Measurements from ENCODE around the gene CCDC47. TPM values are rescaled to one million over a fixed set of nuclear protein-coding genes. Genes with fewer than 3 reads are reported as not detected.
A peak's percentile ranks its signal among the peaks of the same experiment; 100 is the strongest.

The CCDC47 gene
- total RNA-seq, 1 experiment from 2014 or later = 70.9 TPM

DNA sequence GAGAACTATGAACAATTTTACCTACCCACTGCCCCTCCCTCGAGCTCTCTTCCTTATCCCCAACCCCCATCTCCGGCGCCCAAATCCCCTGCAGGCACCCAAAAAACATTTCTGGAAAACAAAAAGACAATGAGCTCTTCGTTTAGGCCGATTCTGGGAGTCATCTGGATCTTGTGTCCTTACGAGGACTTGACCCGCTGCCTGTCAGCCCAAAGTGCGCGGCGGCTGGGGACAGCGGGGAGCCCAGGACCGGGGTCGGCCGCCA, 32.3 kb downstream of the CCDC47 start:
- ChIA-PET POLR2A (interaction anchor here (1.0 kb wide), 1 partner anchor 29 kb away, joined by 3 read pairs; no protein-coding TSS in a partner anchor), CTCF (interaction anchor here (1.0 to 1.2 kb wide), 2 partner anchors 32 to 40 kb away, joined by 3 to 4 read pairs; partner anchors contain the start of gene CCDC47)
- H3K4me1 Mint-ChIP-seq = peaks cover 8% of the 10 kb centered on the region
- TF ChIP-seq ZNF219 (CRISPR knock-in tag; IDR thresholded peaks at IDR 0.05; ENCODE audit: borderline replicate concordance) (no peak), ZNF396 (CRISPR knock-in tag; IDR thresholded peaks at IDR 0.05; ENCODE audit: borderline replicate concordance) (no peak), IRF1 (CRISPR knock-in tag; IDR thresholded peaks at IDR 0.05) (no peak), ZNF121 (CRISPR knock-in tag; IDR thresholded peaks at IDR 0.05) (no peak), ZNF317 (CRISPR knock-in tag; IDR thresholded peaks at IDR 0.05; ENCODE audit: borderline replicate concordance, low read depth) (no peak), SP1 (CRISPR knock-in tag; conservative IDR thresholded peaks at IDR 0.05) (no peak), USF2 (CRISPR knock-in tag; IDR thresholded peaks at IDR 0.05) (no peak), SOX15 (CRISPR knock-in tag; IDR thresholded peaks at IDR 0.05) (no peak), NFE2L1 (CRISPR knock-in tag; IDR thresholded peaks at IDR 0.05) (no peak), GTF2I (CRISPR knock-in tag; conservative IDR thresholded peaks at IDR 0.05) (no peak), MYBL2 (CRISPR knock-in tag; IDR thresholded peaks at IDR 0.05) (no peak)
- TF ChIP-seq, protein P1, sequence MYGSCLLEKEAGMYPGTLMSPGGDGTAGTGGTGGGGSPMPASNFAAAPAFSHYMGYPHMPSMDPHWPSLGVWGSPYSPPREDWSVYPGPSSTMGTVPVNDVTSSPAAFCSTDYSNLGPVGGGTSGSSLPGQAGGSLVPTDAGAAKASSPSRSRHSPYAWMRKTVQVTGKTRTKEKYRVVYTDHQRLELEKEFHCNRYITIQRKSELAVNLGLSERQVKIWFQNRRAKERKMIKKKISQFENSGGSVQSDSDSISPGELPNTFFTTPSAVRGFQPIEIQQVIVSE (CRISPR knock-in tag; IDR thresholded peaks at IDR 0.05; ENCODE audit: borderline replicate concordance) = no peak
- TF ChIP-seq, protein P2, sequence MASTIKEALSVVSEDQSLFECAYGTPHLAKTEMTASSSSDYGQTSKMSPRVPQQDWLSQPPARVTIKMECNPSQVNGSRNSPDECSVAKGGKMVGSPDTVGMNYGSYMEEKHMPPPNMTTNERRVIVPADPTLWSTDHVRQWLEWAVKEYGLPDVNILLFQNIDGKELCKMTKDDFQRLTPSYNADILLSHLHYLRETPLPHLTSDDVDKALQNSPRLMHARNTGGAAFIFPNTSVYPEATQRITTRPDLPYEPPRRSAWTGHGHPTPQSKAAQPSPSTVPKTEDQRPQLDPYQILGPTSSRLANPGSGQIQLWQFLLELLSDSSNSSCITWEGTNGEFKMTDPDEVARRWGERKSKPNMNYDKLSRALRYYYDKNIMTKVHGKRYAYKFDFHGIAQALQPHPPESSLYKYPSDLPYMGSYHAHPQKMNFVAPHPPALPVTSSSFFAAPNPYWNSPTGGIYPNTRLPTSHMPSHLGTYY (CRISPR knock-in tag; IDR thresholded peaks at IDR 0.05) = no peak
- TF ChIP-seq, protein P3, sequence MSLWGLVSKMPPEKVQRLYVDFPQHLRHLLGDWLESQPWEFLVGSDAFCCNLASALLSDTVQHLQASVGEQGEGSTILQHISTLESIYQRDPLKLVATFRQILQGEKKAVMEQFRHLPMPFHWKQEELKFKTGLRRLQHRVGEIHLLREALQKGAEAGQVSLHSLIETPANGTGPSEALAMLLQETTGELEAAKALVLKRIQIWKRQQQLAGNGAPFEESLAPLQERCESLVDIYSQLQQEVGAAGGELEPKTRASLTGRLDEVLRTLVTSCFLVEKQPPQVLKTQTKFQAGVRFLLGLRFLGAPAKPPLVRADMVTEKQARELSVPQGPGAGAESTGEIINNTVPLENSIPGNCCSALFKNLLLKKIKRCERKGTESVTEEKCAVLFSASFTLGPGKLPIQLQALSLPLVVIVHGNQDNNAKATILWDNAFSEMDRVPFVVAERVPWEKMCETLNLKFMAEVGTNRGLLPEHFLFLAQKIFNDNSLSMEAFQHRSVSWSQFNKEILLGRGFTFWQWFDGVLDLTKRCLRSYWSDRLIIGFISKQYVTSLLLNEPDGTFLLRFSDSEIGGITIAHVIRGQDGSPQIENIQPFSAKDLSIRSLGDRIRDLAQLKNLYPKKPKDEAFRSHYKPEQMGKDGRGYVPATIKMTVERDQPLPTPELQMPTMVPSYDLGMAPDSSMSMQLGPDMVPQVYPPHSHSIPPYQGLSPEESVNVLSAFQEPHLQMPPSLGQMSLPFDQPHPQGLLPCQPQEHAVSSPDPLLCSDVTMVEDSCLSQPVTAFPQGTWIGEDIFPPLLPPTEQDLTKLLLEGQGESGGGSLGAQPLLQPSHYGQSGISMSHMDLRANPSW (CRISPR knock-in tag; conservative IDR thresholded peaks at IDR 0.05; ENCODE audit: low read depth) = no peak
- TF ChIP-seq, protein P4, sequence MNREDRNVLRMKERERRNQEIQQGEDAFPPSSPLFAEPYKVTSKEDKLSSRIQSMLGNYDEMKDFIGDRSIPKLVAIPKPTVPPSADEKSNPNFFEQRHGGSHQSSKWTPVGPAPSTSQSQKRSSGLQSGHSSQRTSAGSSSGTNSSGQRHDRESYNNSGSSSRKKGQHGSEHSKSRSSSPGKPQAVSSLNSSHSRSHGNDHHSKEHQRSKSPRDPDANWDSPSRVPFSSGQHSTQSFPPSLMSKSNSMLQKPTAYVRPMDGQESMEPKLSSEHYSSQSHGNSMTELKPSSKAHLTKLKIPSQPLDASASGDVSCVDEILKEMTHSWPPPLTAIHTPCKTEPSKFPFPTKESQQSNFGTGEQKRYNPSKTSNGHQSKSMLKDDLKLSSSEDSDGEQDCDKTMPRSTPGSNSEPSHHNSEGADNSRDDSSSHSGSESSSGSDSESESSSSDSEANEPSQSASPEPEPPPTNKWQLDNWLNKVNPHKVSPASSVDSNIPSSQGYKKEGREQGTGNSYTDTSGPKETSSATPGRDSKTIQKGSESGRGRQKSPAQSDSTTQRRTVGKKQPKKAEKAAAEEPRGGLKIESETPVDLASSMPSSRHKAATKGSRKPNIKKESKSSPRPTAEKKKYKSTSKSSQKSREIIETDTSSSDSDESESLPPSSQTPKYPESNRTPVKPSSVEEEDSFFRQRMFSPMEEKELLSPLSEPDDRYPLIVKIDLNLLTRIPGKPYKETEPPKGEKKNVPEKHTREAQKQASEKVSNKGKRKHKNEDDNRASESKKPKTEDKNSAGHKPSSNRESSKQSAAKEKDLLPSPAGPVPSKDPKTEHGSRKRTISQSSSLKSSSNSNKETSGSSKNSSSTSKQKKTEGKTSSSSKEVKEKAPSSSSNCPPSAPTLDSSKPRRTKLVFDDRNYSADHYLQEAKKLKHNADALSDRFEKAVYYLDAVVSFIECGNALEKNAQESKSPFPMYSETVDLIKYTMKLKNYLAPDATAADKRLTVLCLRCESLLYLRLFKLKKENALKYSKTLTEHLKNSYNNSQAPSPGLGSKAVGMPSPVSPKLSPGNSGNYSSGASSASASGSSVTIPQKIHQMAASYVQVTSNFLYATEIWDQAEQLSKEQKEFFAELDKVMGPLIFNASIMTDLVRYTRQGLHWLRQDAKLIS (CRISPR knock-in tag; IDR thresholded peaks at IDR 0.05; ENCODE audit: borderline replicate concordance) = no peak
- peak overlapping the region; percentile 89 for H3K27ac Mint-ChIP-seq
- no peak for ATAC-seq
- DNase-seq (ENCODE audit: low spot score) = no peak
- peaks cover 7% of the 10 kb centered on the region for H3K36me3 Mint-ChIP-seq
- H3K27me3 Mint-ChIP-seq (ENCODE audit: low read depth) = no peaks in the 10 kb centered on the region
- H3K4me3 Mint-ChIP-seq = peak overlapping the region; percentile 97
- no peaks in the 10 kb centered on the region for H3K9me3 Mint-ChIP-seq
